HG03575 (cell line): ENCODE results near the gene RSRC1.
"Not testable (repeated sequence)": the region's sequence is repeated elsewhere in the genome, so short reads cannot be mapped to it uniquely, and the experiment has no call there.

Source experiments
- ATAC-seq: cut with Tn5 transposase; IDR thresholded peaks from one replicate; pipeline ENCODE4 v1.9.1; 2021; ENCODE audit not compliant: unreplicated experiment, insufficient number of reproducible peaks, low FRiP score; ENCODE audit errors: extremely low read depth

Gene RSRC1

DNA sequence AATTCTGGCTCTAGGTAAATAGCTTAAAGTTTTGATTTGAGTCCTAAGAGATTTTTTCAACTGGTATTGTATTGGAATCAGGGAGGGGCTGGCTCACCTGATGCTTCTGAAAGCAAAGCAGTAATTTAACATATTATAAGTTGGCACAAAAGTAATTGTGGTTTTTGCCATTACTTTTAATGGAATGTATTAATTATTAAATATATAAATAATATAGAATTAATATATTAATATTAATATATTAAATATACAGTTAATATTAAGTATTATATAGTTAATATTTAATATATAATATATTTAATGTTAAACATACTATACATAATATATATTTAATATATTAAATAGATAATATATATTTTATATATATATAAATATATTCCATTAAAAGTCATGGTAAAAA lies 10.4 kb downstream of the RSRC1 start:
- no peak for ATAC-seq

DNA sequence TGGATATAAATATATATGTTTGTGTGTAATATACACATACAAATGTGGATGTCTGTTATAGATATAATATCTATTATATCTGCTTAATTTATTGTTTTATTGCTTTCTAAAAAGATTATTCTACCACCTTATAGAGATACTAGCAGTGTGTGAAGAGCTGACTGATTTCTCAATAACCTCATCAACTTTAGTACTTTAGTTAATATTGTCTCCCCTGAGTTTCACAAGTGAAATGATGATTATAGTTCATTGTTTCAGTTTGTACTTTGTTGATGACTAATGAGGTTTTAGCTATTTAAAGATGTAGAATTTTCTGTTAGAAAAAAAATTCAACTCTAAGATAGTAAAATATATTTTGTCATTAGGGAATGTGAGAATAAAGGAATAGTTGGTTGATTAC lies 11.4 kb downstream of the RSRC1 start:
- ATAC-seq = peak; percentile 74

DNA sequence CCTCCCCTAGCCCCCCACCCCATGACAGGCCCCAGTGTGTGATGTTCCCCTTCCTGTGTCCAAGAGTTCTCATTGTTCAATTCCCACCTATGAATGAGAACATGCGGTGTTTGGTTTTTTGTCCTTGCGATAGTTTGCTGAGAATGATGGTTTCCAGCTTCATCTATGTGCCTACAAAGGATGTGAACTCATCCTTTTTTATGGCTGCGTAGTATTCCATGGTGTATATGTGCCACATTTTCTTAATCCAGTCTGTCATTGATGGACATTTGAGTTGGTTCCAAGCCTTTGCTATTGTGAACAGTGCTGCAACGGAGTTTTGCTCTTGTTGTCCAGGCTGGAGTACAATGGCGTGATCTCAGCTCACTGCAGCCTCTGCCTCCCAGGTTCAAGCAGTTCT lies 12.8 kb downstream of the RSRC1 start:
- not testable (repeated sequence) for ATAC-seq

DNA sequence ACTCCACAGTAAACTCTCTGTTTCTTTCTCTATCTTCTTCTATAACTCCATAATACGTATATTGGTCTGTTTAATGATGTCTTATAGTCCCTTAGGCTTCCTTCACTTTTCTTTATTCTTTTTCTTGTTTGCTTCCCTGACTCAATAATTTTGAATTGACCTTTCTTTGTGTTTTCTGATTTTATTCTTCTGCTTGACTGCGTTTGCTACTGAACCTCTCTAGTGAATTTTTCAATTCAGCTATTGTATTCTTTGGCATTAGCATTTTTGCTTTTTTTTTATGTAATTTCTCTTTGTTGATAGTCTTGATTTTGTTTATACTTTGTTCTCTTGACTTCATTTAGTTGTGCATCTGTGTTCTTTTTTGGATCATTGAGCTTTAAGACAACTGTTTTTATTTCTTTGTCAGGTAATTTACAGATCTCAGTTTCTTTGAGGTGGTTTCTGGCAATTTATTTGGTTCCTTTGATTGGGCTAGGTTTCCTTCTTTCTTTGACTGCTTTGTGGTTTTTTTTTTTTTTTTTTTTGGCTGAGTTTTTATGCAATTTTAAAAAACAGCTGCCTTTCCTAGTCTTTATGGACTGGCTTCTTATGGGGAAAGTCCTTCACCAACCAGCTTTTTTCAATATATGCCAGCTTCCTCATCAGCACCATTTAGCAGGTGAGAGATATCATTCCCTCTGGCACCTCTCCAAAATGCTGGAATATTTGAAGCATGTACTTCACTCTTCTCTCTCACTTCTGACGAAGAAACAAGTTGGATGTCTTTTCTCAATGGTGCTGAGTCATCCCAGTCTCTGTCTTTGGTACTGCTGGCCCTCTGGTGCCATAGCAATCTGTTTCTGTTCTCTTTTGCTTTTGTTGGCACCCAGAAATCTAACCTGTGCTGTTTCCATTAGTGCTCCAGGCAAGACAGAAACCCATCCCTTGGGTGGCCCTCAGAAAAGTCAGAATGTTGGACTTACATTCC lies 17.6 kb downstream of the RSRC1 start:
- no peak for ATAC-seq

DNA sequence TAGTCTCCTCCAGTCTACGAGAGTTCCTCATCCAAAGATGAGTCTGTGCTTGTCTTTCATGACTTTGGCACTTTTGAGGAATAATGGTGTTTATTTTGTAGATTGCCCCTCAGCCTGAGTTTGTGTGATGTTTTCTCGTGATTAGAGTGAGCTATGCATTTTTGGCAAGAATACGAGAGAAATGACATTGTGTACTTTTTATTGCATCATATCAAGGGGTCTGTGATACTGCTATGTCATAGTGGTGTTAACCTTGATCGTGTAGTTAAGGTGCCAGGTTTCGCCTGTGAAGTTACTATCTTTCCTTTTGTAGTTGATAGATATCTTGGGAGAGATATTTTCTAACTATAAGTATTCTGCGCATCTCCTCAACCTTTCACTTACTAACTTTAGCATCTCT lies 18.9 kb downstream of the RSRC1 start:
- no peak for ATAC-seq

DNA sequence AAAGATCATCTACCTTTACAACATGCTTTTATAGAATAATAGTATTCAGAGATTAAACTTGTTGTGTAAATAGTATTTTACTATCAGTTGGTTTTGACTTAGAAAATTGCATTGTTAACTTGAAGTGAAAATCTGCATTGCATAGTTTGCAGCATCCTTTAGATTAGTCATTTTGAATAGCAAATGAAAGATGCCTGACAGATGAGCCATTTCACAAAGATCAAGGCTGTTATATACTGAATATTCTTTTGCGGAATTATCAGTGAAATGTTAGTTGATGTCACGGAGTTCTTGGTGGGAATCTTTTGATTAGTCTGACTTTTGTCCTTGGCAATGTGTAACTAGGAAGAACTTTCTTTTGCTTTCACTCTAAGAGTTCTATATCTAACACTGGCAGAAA lies 24.5 kb downstream of the RSRC1 start:
- ATAC-seq = no peak

DNA sequence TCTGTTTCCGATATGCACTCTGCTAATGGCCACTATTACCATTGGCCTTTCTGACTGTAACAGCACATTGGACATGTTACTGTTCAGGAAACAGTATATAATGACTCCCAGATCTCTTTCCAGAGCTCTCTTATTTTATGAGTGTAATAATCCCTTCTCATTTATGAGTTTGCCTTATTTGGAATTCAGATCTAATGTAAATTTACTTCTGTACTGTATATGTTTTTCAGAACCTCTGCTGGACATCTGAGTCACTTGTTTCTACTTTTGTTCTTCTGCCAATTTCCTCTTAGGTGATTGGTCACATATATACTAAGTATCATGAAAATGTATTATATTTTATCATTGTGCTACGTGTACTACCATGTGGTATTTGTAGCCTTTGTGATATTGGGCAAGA lies 30.5 kb downstream of the RSRC1 start:
- no peak for ATAC-seq

DNA sequence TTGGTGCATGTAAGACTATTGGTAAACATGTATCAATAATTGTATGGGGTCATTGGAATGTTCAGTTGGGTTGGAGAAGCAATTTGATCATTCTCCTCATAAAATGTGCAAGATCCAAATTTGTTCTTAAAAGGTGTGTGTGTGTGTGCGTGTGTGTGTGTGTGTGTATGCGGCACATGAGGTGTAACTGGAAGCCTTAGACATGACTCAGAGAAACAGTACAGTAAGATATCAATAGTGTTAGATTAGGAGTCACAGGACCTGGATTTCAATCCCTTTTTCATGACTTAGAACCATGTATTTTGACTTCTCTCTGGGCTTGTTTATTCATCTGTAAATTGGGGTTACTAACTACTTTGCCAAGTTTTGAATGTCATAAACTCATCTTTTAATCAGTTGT lies 38.3 kb downstream of the RSRC1 start:
- no peak for ATAC-seq

DNA sequence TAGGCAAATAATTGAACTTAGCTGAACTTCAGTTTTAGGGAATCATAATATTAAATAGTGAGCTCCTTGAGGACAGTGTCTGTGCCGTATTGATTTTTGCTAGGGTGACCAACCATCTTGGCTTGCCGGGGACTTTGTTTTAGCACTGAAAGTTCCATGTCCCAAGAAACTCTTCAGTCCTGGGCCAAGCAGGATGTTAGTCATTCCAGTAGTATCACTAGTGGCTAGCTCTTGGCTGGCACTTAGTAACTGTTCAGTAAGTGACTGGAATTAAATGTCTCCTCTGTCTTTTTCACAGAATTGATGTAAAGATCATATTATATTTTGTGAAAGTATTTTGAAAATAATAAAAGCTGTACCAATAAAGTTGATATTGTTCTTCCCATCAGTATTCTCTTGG lies 42.3 kb downstream of the RSRC1 start:
- no peak for ATAC-seq

DNA sequence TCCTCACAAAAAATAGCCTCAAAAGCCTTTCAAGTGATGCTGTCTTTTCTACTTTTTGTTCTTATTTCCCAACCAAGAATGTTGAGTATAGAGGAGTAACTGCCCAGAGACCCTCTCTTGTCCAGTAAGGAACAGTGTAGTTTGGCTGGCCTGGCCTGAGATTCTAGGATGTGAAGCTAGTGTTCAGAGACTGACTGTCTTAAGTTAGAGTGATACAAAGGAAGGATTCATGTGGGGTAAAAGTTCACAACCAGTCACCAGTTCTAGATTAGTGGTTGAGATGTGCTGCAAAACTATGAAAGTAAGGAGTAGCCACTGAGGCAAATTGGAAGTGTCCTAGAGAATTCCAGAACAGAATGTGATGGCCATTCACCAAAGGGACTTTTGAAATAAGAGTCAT lies 49.1 kb downstream of the RSRC1 start:
- no peak for ATAC-seq

DNA sequence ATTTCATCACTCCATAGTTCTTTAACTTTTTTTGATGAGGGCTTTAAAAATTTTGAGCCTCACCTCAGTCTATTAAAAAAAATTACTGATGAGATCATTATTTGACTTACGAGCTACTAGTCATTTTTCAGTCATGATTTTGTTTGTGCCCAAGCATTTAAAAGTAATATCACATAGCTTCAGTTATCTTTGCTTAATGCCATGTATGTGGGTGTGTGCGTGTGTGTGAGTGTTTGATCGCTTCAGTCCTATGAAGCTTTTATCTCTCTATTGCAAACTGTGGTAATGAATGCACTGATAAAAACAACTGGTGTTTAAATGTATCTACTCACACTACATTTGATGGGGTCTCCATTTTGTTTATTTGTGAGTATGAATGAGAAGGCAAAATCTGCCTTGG lies 49.8 kb downstream of the RSRC1 start:
- no peak for ATAC-seq

DNA sequence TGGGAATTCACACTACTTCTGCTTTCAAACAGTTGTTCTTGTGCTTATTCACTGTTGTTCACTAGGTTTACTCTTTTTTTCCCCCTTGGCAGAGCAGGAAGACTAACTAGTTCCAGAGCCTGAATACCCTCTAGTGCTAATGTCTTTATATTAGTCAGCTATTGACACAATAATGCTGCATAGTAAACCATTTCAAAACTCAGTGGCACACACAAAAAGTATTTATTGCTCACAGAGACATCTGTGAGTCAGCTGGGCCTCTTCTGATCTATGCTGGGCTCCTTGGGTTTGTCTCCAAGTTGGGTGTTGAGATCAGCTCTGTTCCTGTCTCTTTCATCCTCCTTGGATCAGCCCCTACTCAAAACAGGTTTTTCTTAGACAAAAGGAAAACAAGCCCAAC lies 51.1 kb downstream of the RSRC1 start:
- ATAC-seq = no peak

DNA sequence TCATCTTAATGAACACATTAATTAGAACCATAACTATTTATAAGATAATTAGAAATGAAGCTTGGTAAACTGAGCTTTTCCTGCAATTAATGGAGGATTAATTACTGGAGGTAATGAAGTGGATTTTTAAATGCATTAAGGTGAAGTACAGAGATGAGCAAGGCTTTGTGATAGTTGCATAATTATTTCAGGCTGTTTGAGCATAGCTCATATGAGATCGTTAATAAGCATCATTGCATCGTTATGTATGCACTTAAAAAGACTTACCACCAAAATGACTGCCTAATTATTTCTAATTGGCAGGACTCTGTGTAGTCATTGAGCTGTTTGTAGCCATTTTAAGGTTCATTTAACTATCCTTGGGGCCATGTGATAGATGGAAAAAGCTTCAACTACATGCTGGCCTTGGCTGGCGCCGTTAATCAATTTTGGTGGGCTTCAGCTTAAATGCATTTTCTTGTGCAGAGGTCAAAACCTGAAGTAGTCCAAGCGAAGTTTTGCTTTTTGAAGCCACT lies 55.3 kb downstream of the RSRC1 start:
- ATAC-seq = no peak

DNA sequence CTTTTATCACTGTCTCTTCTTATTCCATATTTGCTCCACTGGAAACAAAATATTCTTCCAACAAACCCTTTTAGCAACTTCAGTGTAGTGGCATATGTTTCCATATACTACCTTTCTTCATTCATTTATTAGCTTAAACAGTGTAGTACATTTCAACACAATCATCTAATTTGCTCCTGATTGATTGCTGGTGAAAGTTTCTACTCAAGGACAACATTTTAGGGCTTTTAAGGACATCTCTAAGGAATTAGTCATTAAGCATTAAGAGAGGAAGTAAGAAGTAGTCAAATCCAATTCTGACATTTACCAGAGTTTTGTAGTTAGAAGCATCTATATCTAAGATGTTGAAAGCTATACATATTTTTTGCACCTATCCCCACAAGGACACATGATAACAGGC lies 55.8 kb downstream of the RSRC1 start:
- ATAC-seq = no peak

DNA sequence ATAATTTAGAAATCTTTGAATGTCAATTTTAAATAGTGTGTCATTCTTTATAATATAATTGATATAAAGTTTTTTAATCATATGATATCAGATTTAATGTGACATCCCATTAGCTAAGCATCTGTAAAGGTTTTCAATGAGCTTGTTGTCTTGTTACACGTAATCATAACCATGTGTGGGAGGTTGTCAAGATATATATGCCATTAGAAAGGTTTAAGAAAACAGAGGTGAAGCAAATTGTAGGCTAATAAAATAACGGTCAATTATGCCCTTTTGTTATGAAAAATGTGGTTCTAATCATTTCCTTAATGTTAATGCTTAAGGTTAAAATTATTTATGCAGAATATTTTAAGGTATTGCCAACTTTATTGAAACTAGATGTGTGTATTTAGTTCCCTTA lies 56.3 kb downstream of the RSRC1 start:
- no peak for ATAC-seq

DNA sequence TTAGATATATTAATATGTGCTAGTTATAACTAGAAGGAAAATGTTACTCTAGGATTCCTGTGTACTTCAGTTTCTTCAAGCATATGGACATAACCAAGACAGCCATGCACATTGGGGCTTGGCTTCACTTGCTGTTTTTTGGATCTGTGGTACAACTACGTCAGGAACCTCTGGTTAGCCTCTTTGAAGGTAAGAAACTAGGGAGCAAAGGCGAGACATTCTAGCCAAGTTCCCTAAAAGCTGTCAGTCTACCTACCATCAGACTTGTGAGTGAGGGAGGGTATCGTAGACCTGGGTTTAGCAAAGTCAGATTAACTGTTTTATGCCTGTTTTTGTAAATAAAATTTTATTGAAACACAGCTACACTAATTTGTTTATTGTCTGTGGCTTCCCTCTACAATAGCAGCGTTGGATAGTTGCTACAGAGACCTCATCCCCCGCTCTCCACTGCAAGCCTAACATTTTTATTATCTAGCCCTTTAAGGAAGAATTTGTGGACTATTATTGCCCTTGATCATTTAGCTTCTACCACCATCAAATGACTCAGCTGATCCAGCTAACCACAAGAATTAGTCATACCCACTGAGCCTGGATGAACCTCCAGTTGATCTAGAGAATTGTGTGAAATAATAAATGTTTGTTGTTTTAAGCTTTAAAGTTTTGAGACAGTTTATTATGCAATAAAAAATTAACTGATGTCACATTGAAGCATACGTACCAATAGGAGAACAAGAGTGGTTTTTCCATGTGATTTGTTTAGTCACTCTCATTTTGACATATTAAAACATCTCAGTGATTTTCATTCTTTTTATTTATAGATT lies 58.1 kb downstream of the RSRC1 start:
- no peak for ATAC-seq

DNA sequence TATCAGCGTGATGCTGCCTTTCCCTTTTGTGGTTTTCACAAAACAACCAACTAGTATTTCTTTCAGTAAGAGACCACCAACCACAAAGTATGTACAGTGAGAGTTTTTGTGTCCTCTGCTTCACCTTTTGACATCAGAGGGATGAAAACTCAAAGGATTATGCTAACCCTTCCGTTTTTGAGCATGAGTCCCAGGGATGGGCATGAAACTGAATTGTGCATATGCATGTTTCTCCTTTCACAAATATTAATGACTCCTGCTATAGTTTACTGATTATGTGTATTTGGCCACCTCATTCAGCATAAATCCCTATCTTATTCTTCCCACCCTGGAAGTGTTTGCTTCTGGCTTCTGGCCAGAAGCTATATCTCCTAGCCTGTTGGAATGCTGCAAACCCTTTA lies 59.2 kb downstream of the RSRC1 start:
- no peak for ATAC-seq

DNA sequence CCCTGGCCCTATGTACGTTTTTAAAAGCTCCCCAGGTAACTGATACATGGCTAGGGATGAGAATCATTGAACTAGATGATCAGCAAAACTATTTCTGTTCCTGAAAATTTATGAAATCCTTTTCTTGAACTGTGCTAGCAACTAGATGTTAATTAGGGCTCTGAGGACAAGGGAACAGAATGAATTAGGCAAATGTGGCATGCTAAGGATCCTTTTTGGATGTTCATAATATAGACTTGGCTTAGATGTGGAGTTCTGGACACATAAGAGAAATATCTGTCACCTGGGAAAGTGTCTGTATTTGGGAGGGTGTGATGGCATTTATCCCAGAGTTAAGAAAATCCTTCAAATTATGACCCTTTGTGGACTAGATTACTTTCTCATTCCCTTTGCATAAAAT lies 71.2 kb downstream of the RSRC1 start:
- no peak for ATAC-seq

DNA sequence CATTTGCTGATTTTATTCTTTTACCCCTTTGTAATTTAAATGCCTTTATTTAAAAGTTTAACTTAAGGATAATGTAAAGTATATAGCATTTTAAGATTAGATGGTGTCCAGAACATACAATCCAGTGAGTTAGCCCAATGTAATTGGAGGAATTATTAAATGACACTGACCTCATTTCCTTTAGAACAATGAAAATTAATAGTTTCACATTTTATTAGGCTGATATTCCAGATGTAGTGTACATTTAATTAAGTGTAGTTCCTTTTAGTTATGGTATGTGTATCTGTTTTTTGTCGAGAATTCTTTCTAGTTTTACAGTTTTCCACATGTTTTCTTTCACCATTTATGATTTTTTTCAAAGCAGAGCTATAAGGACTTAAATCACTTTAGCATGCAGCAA lies 75.8 kb downstream of the RSRC1 start:
- ATAC-seq = no peak

DNA sequence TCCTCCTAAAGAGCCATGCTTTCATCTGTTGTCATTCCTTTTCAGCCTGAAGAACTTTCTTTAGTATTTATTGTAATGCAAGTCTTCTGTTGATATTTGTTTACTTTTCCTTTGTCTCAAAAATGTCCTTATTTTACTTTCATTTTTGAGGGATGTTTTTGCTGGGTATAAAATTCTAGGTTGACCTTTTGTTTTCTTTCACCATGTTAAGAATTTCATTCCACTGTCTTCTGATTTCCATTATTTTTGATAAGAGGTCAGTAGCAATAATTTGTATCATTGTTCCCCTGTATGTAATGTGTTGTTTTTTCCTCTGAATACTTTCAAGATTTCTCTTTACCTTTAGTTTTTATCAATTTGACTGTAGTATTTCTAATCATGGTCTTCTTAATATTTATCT lies 91.1 kb downstream of the RSRC1 start:
- ATAC-seq = no peak
